NCI-H774 (cell line): ENCODE results near the gene HRK.

ENCODE experiments used
- DNase-seq: peaks from one replicate; lab custom pipeline; 2025; lab: John Stamatoyannopoulos, UW

The HRK gene

GRCh38 chr12:116881325-116881876, at the start of gene HRK:
TSS of gene HRK (minus strand) at chr12:116881441. CDS start at chr12:116881307, 134 bp downstream.
- DNase-seq = no peak

- no peak for DNase-seq
These were observed 48.6 kb upstream of the HRK start for GRCh38 chr12:116929885-116930284.

- DNase-seq = no peak
These were observed 47.3 kb upstream of the HRK start for GRCh38 chr12:116928504-116928903.

- DNase-seq = no peak
These were observed 46.2 kb upstream of the HRK start for GRCh38 chr12:116927244-116927940.

- DNase-seq = no peak
These were observed 45.3 kb upstream of the HRK start for GRCh38 chr12:116926283-116927243.

GRCh38 chr12:116924558-116925453, 43.6 kb upstream of the HRK start:
- no peak for DNase-seq

- no peak for DNase-seq
These were observed 41.1 kb upstream of the HRK start for GRCh38 chr12:116922194-116922897.

- no peak for DNase-seq
These were observed 39.7 kb upstream of the HRK start for GRCh38 chr12:116920939-116921338.

GRCh38 chr12:116919706-116920485, 38.7 kb upstream of the HRK start:
- no peak for DNase-seq

GRCh38 chr12:116919247-116919661, 38.0 kb upstream of the HRK start:
- DNase-seq = peak; percentile 43

- DNase-seq = no peak
These were observed 37.2 kb upstream of the HRK start for GRCh38 chr12:116918464-116918863.

GRCh38 chr12:116916714-116917114, 35.5 kb upstream of the HRK start:
- peak; percentile 30 for DNase-seq

GRCh38 chr12:116916122-116916521, 34.9 kb upstream of the HRK start:
- no peak for DNase-seq

- no peak for DNase-seq
These were observed 34.1 kb upstream of the HRK start for GRCh38 chr12:116915326-116915725.

- DNase-seq = peak; percentile 82
These were observed 29.6 kb upstream of the HRK start, which contains the start of gene FBXW8 for GRCh38 chr12:116910645-116911451. TSS of gene FBXW8 (plus strand) at chr12:116910950. CDS start at chr12:116911038, 88 bp downstream.

GRCh38 chr12:116910280-116910644, 29.0 kb upstream of the HRK start:
- no peak for DNase-seq

- DNase-seq = no peak
These were observed 25.0 kb upstream of the HRK start for GRCh38 chr12:116906285-116906684.

- no peak for DNase-seq
These were observed 22.6 kb upstream of the HRK start for GRCh38 chr12:116903818-116904217.

- DNase-seq = no peak
These were observed 20.4 kb upstream of the HRK start for GRCh38 chr12:116901612-116902011.
